ENCODE data around the gene TTLL11.

The TTLL11 gene

DNA sequence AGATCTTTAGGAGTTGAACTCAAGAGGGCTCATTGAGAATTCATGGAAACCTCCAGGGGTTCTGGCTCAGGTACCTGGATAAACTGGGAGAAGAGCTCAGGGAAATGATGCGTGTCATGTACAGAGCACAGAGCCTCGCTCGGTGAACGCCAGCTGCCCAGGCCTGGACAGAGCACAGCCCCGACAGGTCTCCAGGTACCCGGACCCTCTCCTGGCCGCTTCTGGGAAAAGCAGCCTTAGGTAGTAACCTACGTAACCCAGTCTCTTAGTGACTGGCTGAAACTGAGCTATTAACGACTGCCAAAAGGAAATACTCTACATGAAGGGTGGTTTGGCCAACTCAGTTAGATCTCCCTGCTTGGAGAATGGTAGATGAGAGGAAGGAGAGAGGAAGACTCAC, 157.4 kb downstream of the TTLL11 start:
- ChIA-PET CTCF (interaction anchor here (0.5 to 0.7 kb wide), 2 partner anchors 50 to 604 kb away, joined by 3 read pairs; no protein-coding TSS in a partner anchor), POLR2A (ENCODE audit: low non-redundant PET) (no interaction called here)

DNA sequence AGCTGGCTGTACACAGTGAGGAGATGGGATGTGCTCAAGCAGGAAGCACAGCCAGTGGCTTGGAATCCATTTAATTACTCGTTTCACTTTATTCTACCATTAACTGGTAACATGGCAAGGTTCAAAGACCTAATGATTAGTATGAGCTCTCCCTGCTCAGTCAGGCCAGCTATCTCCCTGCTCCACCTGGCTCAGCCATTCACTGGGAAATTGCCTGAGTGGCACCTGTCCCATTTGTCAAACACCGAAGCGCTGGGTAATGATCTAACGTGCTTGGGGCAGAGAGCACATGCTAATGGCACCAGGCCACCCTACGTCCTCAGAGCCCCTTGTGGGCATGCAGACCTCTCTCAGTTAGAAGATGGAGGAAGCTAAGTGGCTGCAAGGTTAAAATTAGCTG, 162.2 kb downstream of the TTLL11 start:
- no peak for TF ChIP-seq CTCF (conservative IDR thresholded peaks at IDR 0.05; ENCODE audit: low read depth)
- ChIA-PET POLR2A (ENCODE audit: low non-redundant PET) (no interaction called here), CTCF (interaction anchor here (0.6 to 0.8 kb wide), 3 partner anchors 9 to 92 kb away, joined by 3 read pairs; no protein-coding TSS in a partner anchor)
- H3K27ac ChIP-seq, result no peak overlapping the region
- DNase-seq (ENCODE audit: low spot score), result no peak

More for the DNA sequence above, 157.4 kb downstream of the TTLL11 start:
- no peak overlapping the region for H3K27ac ChIP-seq
- no peak for DNase-seq (ENCODE audit: low spot score)
- TF ChIP-seq CTCF (conservative IDR thresholded peaks at IDR 0.05; ENCODE audit: low read depth), result no peak

GRCh38 chr9:121929893-121930875, 162.9 kb downstream of the TTLL11 start:
- ChIA-PET POLR2A (ENCODE audit: low non-redundant PET) (interaction anchor here (0.6 kb wide), 1 partner anchor 155 kb away, joined by 3 read pairs; no protein-coding TSS in a partner anchor), CTCF (interaction anchor here (0.6 to 1.0 kb wide), 3 partner anchors 10 to 243 kb away, joined by 3 read pairs; no protein-coding TSS in a partner anchor)
- TF ChIP-seq CTCF (conservative IDR thresholded peaks at IDR 0.05; ENCODE audit: low read depth), result no peak
- DNase-seq (ENCODE audit: low spot score), result no peak
- no peak overlapping the region for H3K27ac ChIP-seq

DNA sequence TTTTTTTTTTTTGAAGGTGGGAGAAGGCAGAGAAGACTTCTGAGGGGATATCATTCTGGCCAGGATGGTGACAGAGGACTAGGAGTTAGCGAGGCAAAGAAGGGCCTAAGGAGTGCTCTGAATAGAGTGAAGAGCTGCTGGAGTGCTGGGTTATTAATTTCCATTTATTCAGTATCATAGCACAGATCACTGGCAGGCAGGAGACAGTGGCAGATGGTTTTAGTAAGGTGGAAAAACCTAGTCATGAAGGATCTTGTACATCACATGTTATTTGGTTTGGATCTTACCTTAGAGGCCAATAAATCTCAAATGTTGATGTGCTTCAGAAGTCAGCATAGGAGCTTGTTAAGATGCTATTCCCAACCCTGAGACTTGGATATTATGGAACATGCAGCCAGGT, 165.5 kb downstream of the TTLL11 start:
- POLR2A ChIA-PET (ENCODE audit: low non-redundant PET), result no interaction called here
- TF ChIP-seq CTCF (conservative IDR thresholded peaks at IDR 0.05; ENCODE audit: low read depth), result no peak

DNA sequence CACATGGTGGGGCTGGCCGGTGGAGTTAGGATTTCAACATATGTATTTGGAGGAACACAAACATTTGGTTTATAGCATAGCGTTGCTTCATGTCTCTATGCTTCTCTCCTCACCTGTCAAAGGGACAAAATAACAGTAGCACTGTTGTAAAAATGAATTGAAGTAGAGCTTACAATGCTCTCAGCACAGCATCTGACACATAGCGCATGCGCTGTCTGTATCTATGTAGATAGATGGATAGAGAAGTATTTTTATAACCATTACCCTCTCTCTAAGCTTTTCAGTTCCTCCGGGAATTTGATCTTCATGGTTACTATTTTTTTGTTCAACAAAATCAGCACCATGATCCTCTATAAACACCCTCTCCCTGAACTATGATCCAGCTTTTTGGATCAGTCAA, 166.0 kb downstream of the TTLL11 start:
- no peak for TF ChIP-seq CTCF (conservative IDR thresholded peaks at IDR 0.05; ENCODE audit: low read depth)
- POLR2A ChIA-PET (ENCODE audit: low non-redundant PET), result no interaction called here
- CTCF ChIA-PET, result interaction anchor here (0.6 kb wide), 1 partner anchor 22 kb away, joined by 5 read pairs; no protein-coding TSS in a partner anchor
- DNase-seq (ENCODE audit: low spot score), result no peak
- no peak overlapping the region for H3K27ac ChIP-seq

More for the DNA sequence above, 165.5 kb downstream of the TTLL11 start:
- CTCF ChIA-PET, result interaction anchor here (0.6 kb wide), 1 partner anchor 22 kb away, joined by 5 read pairs; no protein-coding TSS in a partner anchor
- no peak for DNase-seq (ENCODE audit: low spot score)
- no peak overlapping the region for H3K27ac ChIP-seq

DNA sequence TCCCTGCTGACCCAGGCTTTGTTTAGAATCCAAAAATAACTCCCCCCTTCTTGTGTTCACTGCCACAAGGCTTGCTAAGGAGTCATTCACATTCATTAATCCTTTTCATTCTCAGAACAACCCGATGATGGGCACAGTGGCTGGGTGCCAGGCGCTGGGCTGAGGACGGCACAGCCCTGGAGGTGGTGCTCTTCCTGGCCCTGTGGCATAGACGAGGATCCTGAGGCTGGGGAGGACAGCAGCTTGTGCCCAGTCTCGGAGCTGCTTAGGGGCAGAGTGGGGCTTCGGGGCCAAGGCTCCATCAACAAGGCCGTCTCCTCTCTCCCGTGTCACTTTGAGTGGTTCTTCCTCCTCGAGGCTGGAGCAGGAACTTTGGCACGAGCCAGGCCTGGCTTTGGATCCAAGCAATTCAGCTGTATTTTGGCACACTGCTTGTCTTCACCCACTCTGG, 166.7 kb downstream of the TTLL11 start:
- H3K27ac ChIP-seq, result no peak overlapping the region
- ChIA-PET CTCF (no interaction called here), POLR2A (ENCODE audit: low non-redundant PET) (no interaction called here)

More for the DNA sequence above, 166.7 kb downstream of the TTLL11 start:
- no peak for DNase-seq (ENCODE audit: low spot score)
- no peak for TF ChIP-seq CTCF (conservative IDR thresholded peaks at IDR 0.05; ENCODE audit: low read depth)

All from RWPE1 (cell line).